Measurements from ENCODE around the gene FMOD. TPM values are rescaled to one million over a fixed set of nuclear protein-coding genes. Genes with fewer than 3 reads are reported as not detected.
A peak's percentile ranks its signal among the peaks of the same experiment; 100 is the strongest.
"Not testable (repeated sequence)": the region's sequence is repeated elsewhere in the genome, so short reads cannot be mapped to it uniquely, and the experiment has no call there.

The FMOD gene
- total RNA-seq, 2 experiments from 2014 or later = not detected

- no peak for DNase-seq (ENCODE audit: low spot score)
- Histone ChIP-seq H3K27ac (ENCODE audit: low read depth, low read length, poor library complexity, severe bottlenecking) (peak overlapping the region; percentile 98), H4K20me1 (ENCODE audit: insufficient read depth, low read length) (peaks cover 9% of the 10 kb centered on the region), H3K79me2 (ENCODE audit: insufficient read depth, low read depth, low read length) (peaks cover 43% of the 10 kb centered on the region), H3K4me3 (ENCODE audit: low read depth, low read length, poor library complexity, severe bottlenecking) (peak overlapping the region; percentile 59), H3K4me1 (ENCODE audit: insufficient read depth, low read length, poor library complexity, severe bottlenecking) (peaks cover 79% of the 10 kb centered on the region), H3K9me2 (ENCODE audit: insufficient read depth, low read length) (no peaks in the 10 kb centered on the region), H3K36me3 (ENCODE audit: insufficient read depth, low read length) (peaks cover 9% of the 10 kb centered on the region), H2AFZ (ENCODE audit: low read length) (no peak overlapping the region; the same call in 1 of the 2 replicates), H3K4me2 (ENCODE audit: low read length) (peak overlapping the region; percentile 69), H3K9me3 (ENCODE audit: low read length) (no peaks in the 10 kb centered on the region)
- POLR2A ChIA-PET = no interaction called here
- intact Hi-C loops (cut with micrococcal nuclease; ENCODE audit: unreplicated experiment) = no loop called here
- BruUV-seq (replicated peaks) = no TSS peak
- TF ChIP-seq EZH2phosphoT487 (IDR thresholded peaks at IDR 0.05; ENCODE audit: borderline replicate concordance, low read depth, low read length) (no peak), CTCF (conservative IDR thresholded peaks at IDR 0.05; ENCODE audit: low read length) (no peak)
- CTCF ChIA-PET (ENCODE audit: unreplicated experiment) = interaction anchor here (1.0 kb wide), 1 partner anchor 13 kb away, joined by 3 read pairs; no protein-coding TSS in a partner anchor
Observed at GRCh38 chr1:203301331-203301668, 49.6 kb downstream of the FMOD start.

GRCh38 chr1:203300441-203301330 lies 50.2 kb downstream of the FMOD start:
- Histone ChIP-seq H4K20me1 (ENCODE audit: insufficient read depth, low read length) (peaks cover 3% of the 10 kb centered on the region; the same call in 1 of the 2 replicates), H2AFZ (ENCODE audit: low read length) (no peak overlapping the region; the same call in 1 of the 2 replicates), H3K79me2 (ENCODE audit: insufficient read depth, low read depth, low read length) (peaks cover 37% of the 10 kb centered on the region), H3K9me3 (ENCODE audit: low read length) (no peaks in the 10 kb centered on the region), H3K4me2 (ENCODE audit: low read length) (peak overlapping the region; percentile 69), H3K27ac (ENCODE audit: low read depth, low read length, poor library complexity, severe bottlenecking) (peak overlapping the region; percentile 98), H3K36me3 (ENCODE audit: insufficient read depth, low read length) (peaks cover 3% of the 10 kb centered on the region), H3K9me2 (ENCODE audit: insufficient read depth, low read length) (no peaks in the 10 kb centered on the region), H3K4me3 (ENCODE audit: low read depth, low read length, poor library complexity, severe bottlenecking) (peak overlapping the region; percentile 59), H3K4me1 (ENCODE audit: insufficient read depth, low read length, poor library complexity, severe bottlenecking) (peaks cover 85% of the 10 kb centered on the region)
- TF ChIP-seq CTCF (conservative IDR thresholded peaks at IDR 0.05; ENCODE audit: low read length) = no peak
- no peak for TF ChIP-seq EZH2phosphoT487 (IDR thresholded peaks at IDR 0.05; ENCODE audit: borderline replicate concordance, low read depth, low read length)
- ChIA-PET CTCF (ENCODE audit: unreplicated experiment) (interaction anchor here (1.0 to 2.8 kb wide), 5 partner anchors 12 to 28 kb away, joined by 3 to 13 read pairs (median 4); no protein-coding TSS in a partner anchor), POLR2A (interaction anchor here (1.2 to 2.9 kb wide), 3 partner anchors 8 to 16 kb away, joined by 6 to 32 read pairs (median 7); no protein-coding TSS in a partner anchor)
- intact Hi-C loops (cut with micrococcal nuclease; ENCODE audit: unreplicated experiment) = loop anchor here (1.0 kb wide), 1 partner anchor 27 kb away; no protein-coding TSS in a partner anchor
- BruUV-seq (replicated peaks) = TSS peak; percentile 77
- no peak for DNase-seq (ENCODE audit: low spot score)

- POLR2A ChIA-PET = interaction anchor here (0.7 to 2.9 kb wide), 8 partner anchors 7 to 465 kb away, joined by 3 to 32 read pairs (median 7); partner anchors contain the start of gene LAX1
- CTCF ChIA-PET (ENCODE audit: unreplicated experiment) = interaction anchor here (1.0 to 2.8 kb wide), 6 partner anchors 8 to 27 kb away, joined by 3 to 13 read pairs (median 4); no protein-coding TSS in a partner anchor
- H4K20me1 ChIP-seq (ENCODE audit: insufficient read depth, low read length); H2AFZ ChIP-seq (ENCODE audit: low read length); H3K9me3 ChIP-seq (ENCODE audit: low read length); BruUV-seq (replicated peaks); H3K36me3 ChIP-seq (ENCODE audit: insufficient read depth, low read length); H3K9me2 ChIP-seq (ENCODE audit: insufficient read depth, low read length): not testable (repeated sequence)
- Histone ChIP-seq H3K4me1 (ENCODE audit: insufficient read depth, low read length, poor library complexity, severe bottlenecking) (peaks cover 94% of the 10 kb centered on the region), H3K4me2 (ENCODE audit: low read length) (peak overlapping the region; percentile 69), H3K79me2 (ENCODE audit: insufficient read depth, low read depth, low read length) (peaks cover 37% of the 10 kb centered on the region), H3K27ac (ENCODE audit: low read depth, low read length, poor library complexity, severe bottlenecking) (peak overlapping the region; percentile 98), H3K4me3 (ENCODE audit: low read depth, low read length, poor library complexity, severe bottlenecking) (peak overlapping the region; percentile 59)
- intact Hi-C loops (cut with micrococcal nuclease; ENCODE audit: unreplicated experiment) = loop anchor here (1.0 to 5.0 kb wide), 3 partner anchors 10 to 452 kb away; no protein-coding TSS in a partner anchor
- peak; percentile 79 for DNase-seq (ENCODE audit: low spot score)
Observed at GRCh38 chr1:203299719-203300429, 51.0 kb downstream of the FMOD start.

All from OCI-LY7 (cell line).